Esophagus squamous epithelium (tissue), 5 donors: Measurements from ENCODE around the gene AUTS2. TPM values are rescaled to one million over a fixed set of nuclear protein-coding genes. Genes with fewer than 3 reads are reported as not detected.

Experiments used
- DNase-seq: peaks from one replicate; lab custom pipeline; 2025; lab: John Stamatoyannopoulos, UW
- H3K27ac ChIP-seq, 4 donors: fragments of 200-600 bp; sonication (generic); one replicate each; pipeline ENCODE4 v1.5.1; 2016 to 2019; ENCODE audit warnings: mild to moderate bottlenecking in 1 of 4
- H3K27me3 ChIP-seq, 4 donors: fragments of 200-600 bp; sonication (generic); 1 replicate in 3 of 4; 2 replicates in 1 of 4; pipeline versions ENCODE4 v1.5.1 to v1.6.0; 2017 to 2021; ENCODE audit warnings: antibody characterized with exemption in 1 of 4
- H3K36me3 ChIP-seq, 3 donors: fragments of 200-600 bp; sonication (generic); one replicate each; pipeline ENCODE4 v1.5.1; 2016 to 2019
- H3K4me1 ChIP-seq, 3 donors: fragments of 200-600 bp; sonication (generic); one replicate each; pipeline ENCODE4 v1.5.1; 2017 to 2019
- H3K4me3 ChIP-seq, 4 donors: fragments of 200-600 bp; sonication (generic); 1 replicate in 3 of 4; 2 replicates in 1 of 4; pipeline ENCODE4 v1.5.1; 2016 to 2019; ENCODE audit warnings: mild to moderate bottlenecking in 2 of 4, moderate library complexity in 1 of 4
- H3K9me3 ChIP-seq, 3 donors: fragments of 200-600 bp; sonication (generic); one replicate each; pipeline ENCODE4 v1.5.1; 2016 to 2019
- CTCF ChIP-seq, 6 experiments: fragments of 450-650 bp in 4 of 6; fragments of 200-600 bp in 2 of 6; sonication (generic) in 2 of 6; IDR thresholded peaks; one replicate each; pipeline ENCODE4 v1.5.1; 2016 to 2019; ENCODE audit warnings: antibody characterized with exemption in 6 of 6, mild to moderate bottlenecking in 4 of 6, moderate library complexity in 4 of 6
- POLR2A ChIP-seq, 4 donors: fragments of 450-650 bp; IDR thresholded peaks; one replicate each; pipeline ENCODE4 v1.6.1; 2017; ENCODE audit warnings: antibody characterized with exemption in 4 of 4, mild to moderate bottlenecking in 4 of 4, moderate library complexity in 3 of 4
- WGBS, 2 donors: methylation state at CpG; one replicate each; pipeline ENCODE4 v1.1.5; 2018; 5-methylcytosine and 5-hydroxymethylcytosine counted together
- intact Hi-C: fragments of 100-400 bp; cut with DNase I; formaldehyde crosslinking; loops from one replicate; pipeline ENCODE4 v1.15.0; 2022
- total RNA-seq, 4 donors: library from RNA; depleted of rRNA; stranded (reverse); fragments of >200 nt; gene quantifications; one replicate each; pipeline ENCODE4 v1.1.0, GENCODE V29; 2016
- donor health status: DM: yes; HTN: yes; CAD: no.

The AUTS2 gene
- total RNA-seq, 4 donors from 2014 or later, result 9.5 to 36.2 (median 23.0) TPM

DNA sequence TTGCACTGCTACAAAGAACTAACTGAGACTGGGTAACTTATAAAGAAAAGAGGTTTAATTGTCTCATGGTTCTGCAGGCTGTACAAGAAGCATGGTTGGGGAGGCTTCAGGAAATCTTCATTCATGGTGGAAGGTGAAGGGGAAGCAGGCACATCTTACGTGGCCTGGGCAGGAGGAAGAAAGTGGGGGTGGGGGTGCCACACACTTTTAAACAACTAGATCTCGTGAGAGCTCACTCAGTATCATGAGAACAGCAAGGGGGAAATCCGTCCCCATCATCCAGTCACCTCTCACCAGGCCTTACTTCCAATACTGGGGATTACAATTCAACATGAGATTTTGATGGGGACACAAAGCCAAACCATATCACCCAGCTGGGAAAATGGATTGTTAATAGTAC is 281.7 kb downstream of the AUTS2 start:
- Histone ChIP-seq H3K4me1 (peaks cover 0 to 5% (median 0%) of the 10 kb centered on the region in 3 donors), H3K27me3 (no peaks in the 10 kb centered on the region), H3K4me3 (no peak overlapping the region), H3K9me3 (no peaks in the 10 kb centered on the region), H3K27ac (no peak overlapping the region), H3K36me3 (no peaks in the 10 kb centered on the region)
- no peak for TF ChIP-seq CTCF (IDR thresholded peaks at IDR 0.05)
- no peak for TF ChIP-seq POLR2A (IDR thresholded peaks at IDR 0.05)
- WGBS, 2 donors, result 79 to 88% methylated on average over 3 of the region's 3 CpGs
- no peak for DNase-seq
- intact Hi-C loops, result no loop called here

GRCh38 chr7:69880840-69881239 is 282.6 kb downstream of the AUTS2 start:
- H3K4me1 ChIP-seq, result peaks cover 0 to 13% (median 0%) of the 10 kb centered on the region in 3 donors
- TF ChIP-seq POLR2A (IDR thresholded peaks at IDR 0.05) (no peak), CTCF (IDR thresholded peaks at IDR 0.05) (no peak)
- no peaks in the 10 kb centered on the region for H3K36me3 ChIP-seq
- 71 to 73% methylated on average over 3 of the region's 3 CpGs for WGBS, 2 donors
- intact Hi-C loops, result no loop called here
- no peaks in the 10 kb centered on the region for H3K27me3 ChIP-seq
- no peak overlapping the region for H3K4me3 ChIP-seq
- H3K9me3 ChIP-seq, result no peaks in the 10 kb centered on the region
- H3K27ac ChIP-seq, result no peak overlapping the region
- DNase-seq, result no peak

- H3K36me3 ChIP-seq, result no peaks in the 10 kb centered on the region
- TF ChIP-seq POLR2A (IDR thresholded peaks at IDR 0.05), result no peak
- no peak for TF ChIP-seq CTCF (IDR thresholded peaks at IDR 0.05)
- H3K27me3 ChIP-seq, result no peaks in the 10 kb centered on the region
- H3K9me3 ChIP-seq, result no peaks in the 10 kb centered on the region
- intact Hi-C loops, result no loop called here
- no peak overlapping the region for H3K4me3 ChIP-seq
- H3K4me1 ChIP-seq, result peaks cover 0 to 15% (median 0%) of the 10 kb centered on the region in 3 donors
- H3K27ac ChIP-seq, result no peak overlapping the region
- no peak for DNase-seq
- 58 to 83% methylated on average over 1 of the region's 1 CpG for WGBS, 2 donors
These were observed 284.0 kb downstream of the AUTS2 start for GRCh38 chr7:69882269-69882668.

DNA sequence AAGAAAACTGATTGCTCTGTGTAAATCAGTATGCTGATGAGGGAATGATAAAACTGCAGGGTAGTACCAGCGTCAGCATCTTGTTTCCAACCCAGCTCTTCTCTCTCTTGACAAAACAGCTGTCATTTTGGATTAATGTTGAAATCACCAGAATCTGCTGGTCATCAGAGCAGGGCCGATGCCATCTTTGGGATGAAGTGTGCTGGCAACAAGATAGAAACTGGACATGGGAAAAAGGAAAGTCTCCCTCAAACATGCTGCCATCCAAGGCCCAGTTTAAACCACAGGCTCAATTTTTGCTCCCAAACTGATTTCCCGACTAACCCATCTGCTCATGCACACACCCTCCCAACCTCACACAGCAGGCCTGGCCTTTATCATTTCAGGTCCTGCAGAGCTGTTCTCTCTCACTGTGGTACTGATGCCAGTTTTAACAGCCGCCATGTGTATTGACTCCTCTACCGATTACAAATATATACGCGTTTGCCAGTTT is 285.2 kb downstream of the AUTS2 start:
- intact Hi-C loops, result no loop called here
- WGBS, 2 donors, result 82 to 96% methylated on average over 5 to 7 of the region's 7 CpGs

GRCh38 chr7:69885431-69885830 is 287.2 kb downstream of the AUTS2 start:
- Histone ChIP-seq H3K36me3 (no peaks in the 10 kb centered on the region), H3K27me3 (no peaks in the 10 kb centered on the region), H3K27ac (no peak overlapping the region), H3K4me1 (peaks cover 0 to 15% (median 0%) of the 10 kb centered on the region in 3 donors), H3K9me3 (no peaks in the 10 kb centered on the region), H3K4me3 (no peak overlapping the region)
- no peak for DNase-seq
- TF ChIP-seq POLR2A (IDR thresholded peaks at IDR 0.05), result no peak
- no peak for TF ChIP-seq CTCF (IDR thresholded peaks at IDR 0.05)
- intact Hi-C loops, result no loop called here
- 29 to 35% methylated on average over 3 of the region's 3 CpGs for WGBS, 2 donors

More for the DNA sequence above, 285.2 kb downstream of the AUTS2 start:
- Histone ChIP-seq H3K4me3 (no peak overlapping the region), H3K9me3 (no peaks in the 10 kb centered on the region), H3K27me3 (no peaks in the 10 kb centered on the region), H3K27ac (no peak overlapping the region), H3K4me1 (peaks cover 0 to 15% (median 0%) of the 10 kb centered on the region in 3 donors), H3K36me3 (no peaks in the 10 kb centered on the region)
- DNase-seq, result no peak
- TF ChIP-seq CTCF (IDR thresholded peaks at IDR 0.05) (no peak), POLR2A (IDR thresholded peaks at IDR 0.05) (no peak)
